Stimulated activated CD4-positive, alpha-beta T cell treated with anti-CD3 and anti-CD28 coated beads, Interleukin-4, amount 100 ng/mL, for 24 hours (primary cell): ENCODE measurements around the gene LIN9.
"Not testable (repeated sequence)": the region's sequence is repeated elsewhere in the genome, so short reads cannot be mapped to it uniquely, and the experiment has no call there.

Source experiments
- DNase-seq: peaks from one replicate; pipeline ENCODE4 v3.0.0-alpha.2; 2020

Gene LIN9

GRCh38 chr1:226268421-226269124 lies 40.4 kb downstream of the LIN9 start:
- no peak for DNase-seq

- DNase-seq: no peak
Measured at GRCh38 chr1:226261818-226262217, 47.1 kb downstream of the LIN9 start.

GRCh38 chr1:226255380-226255779 lies 53.6 kb downstream of the LIN9 start:
- DNase-seq: no peak

- no peak for DNase-seq
Measured at GRCh38 chr1:226253933-226254332, 55.0 kb downstream of the LIN9 start.

- DNase-seq: not testable (repeated sequence)
Measured at GRCh38 chr1:226252841-226253240, 56.1 kb downstream of the LIN9 start.

GRCh38 chr1:226250511-226250910 lies 58.5 kb downstream of the LIN9 start:
- DNase-seq: no peak

GRCh38 chr1:226248796-226249195 lies 60.2 kb downstream of the LIN9 start:
- DNase-seq: no peak

- no peak for DNase-seq
Measured at GRCh38 chr1:226248091-226248490, 60.9 kb downstream of the LIN9 start.

- DNase-seq: no peak
Measured at GRCh38 chr1:226239421-226239820, 69.5 kb downstream of the LIN9 start.

GRCh38 chr1:226236826-226237225 lies 72.1 kb downstream of the LIN9 start:
- DNase-seq: no peak

GRCh38 chr1:226233806-226234205 lies 75.2 kb downstream of the LIN9 start:
- no peak for DNase-seq

- no peak for DNase-seq
Measured at GRCh38 chr1:226233293-226233692, 75.7 kb downstream of the LIN9 start.

GRCh38 chr1:226226601-226227000 lies 82.4 kb downstream of the LIN9 start:
- DNase-seq: no peak

GRCh38 chr1:226223786-226224244 lies 85.1 kb downstream of the LIN9 start:
- DNase-seq: no peak

- DNase-seq: no peak
Measured at GRCh38 chr1:226223157-226223785, 85.7 kb downstream of the LIN9 start, which contains the start of gene MIXL1. MIXL1 (plus strand) TSS chr1:226223664; CDS start chr1:226223682, 18 bp downstream.

- DNase-seq: no peak
Measured at GRCh38 chr1:226222686-226223085, 86.3 kb downstream of the LIN9 start.

- DNase-seq: no peak
Measured at GRCh38 chr1:226220473-226221189, 88.3 kb downstream of the LIN9 start.

GRCh38 chr1:226217273-226217672 lies 91.7 kb downstream of the LIN9 start:
- DNase-seq: no peak

GRCh38 chr1:226216056-226216455 lies 92.9 kb downstream of the LIN9 start:
- no peak for DNase-seq

- no peak for DNase-seq
Measured at GRCh38 chr1:226215239-226215638, 93.7 kb downstream of the LIN9 start.

- no peak for DNase-seq
Measured at GRCh38 chr1:226212545-226212944, 96.4 kb downstream of the LIN9 start.

GRCh38 chr1:226211181-226211821 lies 97.7 kb downstream of the LIN9 start:
- DNase-seq: no peak

- DNase-seq: no peak
Measured at GRCh38 chr1:226210571-226211176, 98.3 kb downstream of the LIN9 start.
